Sigmoid colon (tissue), 7 donors: ENCODE data around the gene ANK2. TPM values are rescaled to one million over a fixed set of nuclear protein-coding genes. Genes with fewer than 3 reads are reported as not detected.

Experiments
- DNase-seq: peaks from one replicate; pipeline ENCODE4 v3.0.0-alpha.2; 2019
- H3K27ac ChIP-seq, 4 donors: fragments of 200-600 bp; sonication (generic); one replicate each; pipeline ENCODE4 v1.5.1; 2016 to 2019; ENCODE audit warnings: mild to moderate bottlenecking in 1 of 4
- H3K27me3 ChIP-seq, 3 donors: fragments of 200-600 bp; sonication (generic); one replicate each; pipeline ENCODE4 v1.5.1; 2019; ENCODE audit warnings: mild to moderate bottlenecking in 1 of 3
- H3K36me3 ChIP-seq, 4 donors: fragments of 200-600 bp; sonication (generic); one replicate each; pipeline ENCODE4 v1.5.1; 2016 to 2019
- H3K4me1 ChIP-seq, 4 donors: fragments of 200-600 bp; sonication (generic); one replicate each; pipeline ENCODE4 v1.5.1; 2017 to 2019
- H3K4me3 ChIP-seq, 4 donors: fragments of 200-600 bp; sonication (generic); one replicate each; pipeline ENCODE4 v1.5.1; 2017 to 2019; ENCODE audit warnings: mild to moderate bottlenecking in 2 of 4, moderate library complexity in 1 of 4
- H3K9me3 ChIP-seq, 4 donors: fragments of 200-600 bp in 3 of 4; sonication (generic) in 3 of 4; one replicate each; pipeline versions ENCODE4 v1.5.1 to v1.6.1; 2013 to 2019
- EP300 ChIP-seq, 4 donors: sonication (generic); formaldehyde crosslinking; IDR thresholded peaks; one replicate each; pipeline ENCODE4 v1.6.1; 2017; ENCODE audit warnings: antibody characterized with exemption in 4 of 4
- POLR2A ChIP-seq, 2 donors: fragments of 450-650 bp; IDR thresholded peaks; one replicate each; pipeline ENCODE4 v1.6.1; 2016; ENCODE audit warnings: antibody characterized with exemption in 2 of 2, mild to moderate bottlenecking in 2 of 2, moderate library complexity in 2 of 2
- POLR2AphosphoS5 ChIP-seq, 4 donors: sonication (generic); formaldehyde crosslinking; IDR thresholded peaks; one replicate each; pipeline ENCODE4 v1.6.1; 2017; ENCODE audit warnings: antibody characterized with exemption in 4 of 4
- WGBS, 2 donors: extraction: QIAGEN DNeasy Blood & Tissue Kit; methylation state at CpG; one replicate each; pipeline ENCODE4 v1.1.7; 2013; 5-methylcytosine and 5-hydroxymethylcytosine counted together
- intact Hi-C: fragments of 100-400 bp; cut with DNase I; formaldehyde crosslinking; loops from one replicate; pipeline ENCODE4 v1.15.1; 2023
- polyA plus RNA-seq, 3 donors: library from polyadenylated mRNA; stranded (reverse); fragments of 200-250 nt; gene quantifications; one replicate each; pipeline ENCODE4 v1.2.3, GENCODE V29; 2013
- total RNA-seq, 4 donors: library from RNA; depleted of rRNA; stranded (reverse); fragments of >200 nt; gene quantifications; one replicate each; pipeline ENCODE4 v1.1.0, GENCODE V29; 2016
- TF ChIP-seq, protein P1 (sequence below), 4 experiments: fragments of 450-650 bp in 3 of 4; fragments of 200-600 bp in 1 of 4; IDR thresholded peaks; one replicate each; pipeline ENCODE4 v1.5.1; 2016 to 2019; ENCODE audit warnings: antibody characterized with exemption in 4 of 4, mild to moderate bottlenecking in 3 of 4, moderate library complexity in 2 of 4
- donor health status: healthy with polysubstance abuse.
- donor health status: Bipolar disorder and iron deficiency.
- donor health status: healthy.

The ANK2 gene
- total and polyA plus RNA-seq, 7 donors = 1.4 to 141 (median 69.8) TPM

DNA sequence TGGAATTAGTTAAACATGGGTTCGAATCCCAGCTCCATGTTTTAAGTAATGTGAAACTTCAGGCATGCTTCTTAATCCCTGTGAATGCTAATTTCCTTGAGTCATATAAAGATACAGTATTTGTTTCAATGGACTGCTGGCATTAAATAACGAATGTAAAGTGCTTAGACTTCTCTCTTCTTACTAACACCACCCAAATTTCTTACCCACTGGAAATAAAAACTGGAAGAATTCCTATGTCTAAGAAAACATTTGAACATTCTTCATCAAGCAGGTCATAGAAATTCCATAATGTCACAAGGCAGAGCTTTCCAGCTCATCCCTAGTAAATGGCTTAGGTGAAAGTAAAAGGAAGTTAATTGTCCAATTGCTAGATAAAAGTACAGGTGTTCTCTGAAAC, 172.5 kb downstream of the ANK2 start:
- TF ChIP-seq POLR2A (IDR thresholded peaks at IDR 0.05) (no peak), POLR2AphosphoS5 (IDR thresholded peaks at IDR 0.05) (no peak), EP300 (IDR thresholded peaks at IDR 0.05) (no peak)
- TF ChIP-seq, protein P1, sequence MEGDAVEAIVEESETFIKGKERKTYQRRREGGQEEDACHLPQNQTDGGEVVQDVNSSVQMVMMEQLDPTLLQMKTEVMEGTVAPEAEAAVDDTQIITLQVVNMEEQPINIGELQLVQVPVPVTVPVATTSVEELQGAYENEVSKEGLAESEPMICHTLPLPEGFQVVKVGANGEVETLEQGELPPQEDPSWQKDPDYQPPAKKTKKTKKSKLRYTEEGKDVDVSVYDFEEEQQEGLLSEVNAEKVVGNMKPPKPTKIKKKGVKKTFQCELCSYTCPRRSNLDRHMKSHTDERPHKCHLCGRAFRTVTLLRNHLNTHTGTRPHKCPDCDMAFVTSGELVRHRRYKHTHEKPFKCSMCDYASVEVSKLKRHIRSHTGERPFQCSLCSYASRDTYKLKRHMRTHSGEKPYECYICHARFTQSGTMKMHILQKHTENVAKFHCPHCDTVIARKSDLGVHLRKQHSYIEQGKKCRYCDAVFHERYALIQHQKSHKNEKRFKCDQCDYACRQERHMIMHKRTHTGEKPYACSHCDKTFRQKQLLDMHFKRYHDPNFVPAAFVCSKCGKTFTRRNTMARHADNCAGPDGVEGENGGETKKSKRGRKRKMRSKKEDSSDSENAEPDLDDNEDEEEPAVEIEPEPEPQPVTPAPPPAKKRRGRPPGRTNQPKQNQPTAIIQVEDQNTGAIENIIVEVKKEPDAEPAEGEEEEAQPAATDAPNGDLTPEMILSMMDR (IDR thresholded peaks at IDR 0.05) = no peak
- no peak for DNase-seq
- intact Hi-C loops = no loop called here
- H3K9me3 ChIP-seq = no peaks in the 10 kb centered on the region
- H3K4me3 ChIP-seq = no peak overlapping the region
- H3K27me3 ChIP-seq = no peaks in the 10 kb centered on the region
- no peak overlapping the region for H3K27ac ChIP-seq
- WGBS, 2 donors = 54 to 66% methylated on average over 2 of the region's 2 CpGs
- no peaks in the 10 kb centered on the region for H3K4me1 ChIP-seq
- no peaks in the 10 kb centered on the region for H3K36me3 ChIP-seq

DNA sequence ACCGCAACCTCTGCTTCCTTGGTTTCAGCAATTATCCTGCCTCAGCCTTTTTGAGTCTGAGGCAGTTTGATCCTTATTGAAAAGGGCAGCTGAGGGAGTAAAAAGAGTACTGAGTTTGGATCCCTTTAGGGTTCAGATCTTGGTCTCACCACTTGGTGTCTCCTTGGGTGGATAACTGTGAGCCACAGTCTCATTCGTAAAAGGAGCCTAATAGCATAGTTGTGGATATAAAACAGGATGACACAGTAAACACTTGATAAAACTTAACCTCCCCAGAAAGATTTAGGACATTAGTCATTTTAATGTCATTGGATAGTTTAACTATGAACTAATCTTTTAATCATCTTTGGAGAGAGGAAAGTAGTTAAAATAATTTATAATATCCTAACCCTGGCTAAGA, 173.0 kb downstream of the ANK2 start:
- WGBS, 2 donors = 77 to 80% methylated on average over 2 of the region's 2 CpGs
- no peak overlapping the region for H3K4me3 ChIP-seq

DNA sequence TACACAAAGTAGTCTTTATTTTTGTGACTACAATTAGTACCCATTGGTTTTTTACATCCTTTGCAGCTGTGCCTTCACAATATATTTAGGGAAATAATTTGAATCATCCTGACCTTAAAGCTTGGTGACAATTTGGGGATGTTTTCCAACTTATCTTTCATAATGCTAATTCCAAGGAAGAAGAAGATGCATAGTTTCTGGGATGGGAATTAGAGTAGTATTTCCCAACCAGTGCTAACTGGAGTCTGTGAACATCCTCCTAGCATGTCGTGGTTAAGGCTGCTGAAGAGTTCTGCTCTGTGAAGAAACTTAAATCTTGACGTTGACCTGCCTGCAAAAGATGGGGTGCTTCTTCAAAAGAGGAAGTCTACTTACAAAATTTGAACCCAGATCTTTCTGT, 173.5 kb downstream of the ANK2 start:
- H3K36me3 ChIP-seq = no peaks in the 10 kb centered on the region
- intact Hi-C loops = no loop called here
- no peak for DNase-seq
- TF ChIP-seq, protein P1 (IDR thresholded peaks at IDR 0.05) = no peak
- TF ChIP-seq POLR2A (IDR thresholded peaks at IDR 0.05) (no peak), EP300 (IDR thresholded peaks at IDR 0.05) (no peak), POLR2AphosphoS5 (IDR thresholded peaks at IDR 0.05) (no peak)
- 74 to 80% methylated on average over 2 of the region's 2 CpGs for WGBS, 2 donors
- no peaks in the 10 kb centered on the region for H3K27me3 ChIP-seq
- no peak overlapping the region for H3K4me3 ChIP-seq
- H3K9me3 ChIP-seq = no peaks in the 10 kb centered on the region
- H3K4me1 ChIP-seq = no peaks in the 10 kb centered on the region
- no peak overlapping the region for H3K27ac ChIP-seq

More for the DNA sequence above, 173.0 kb downstream of the ANK2 start:
- no peaks in the 10 kb centered on the region for H3K36me3 ChIP-seq
- intact Hi-C loops = no loop called here
- no peaks in the 10 kb centered on the region for H3K27me3 ChIP-seq
- no peaks in the 10 kb centered on the region for H3K9me3 ChIP-seq
- no peak for TF ChIP-seq EP300 (IDR thresholded peaks at IDR 0.05)
- no peak for TF ChIP-seq POLR2AphosphoS5 (IDR thresholded peaks at IDR 0.05)
- TF ChIP-seq, protein P1 (IDR thresholded peaks at IDR 0.05) = no peak
- TF ChIP-seq POLR2A (IDR thresholded peaks at IDR 0.05) = no peak
- no peaks in the 10 kb centered on the region for H3K4me1 ChIP-seq
- no peak overlapping the region for H3K27ac ChIP-seq
- DNase-seq = no peak

DNA sequence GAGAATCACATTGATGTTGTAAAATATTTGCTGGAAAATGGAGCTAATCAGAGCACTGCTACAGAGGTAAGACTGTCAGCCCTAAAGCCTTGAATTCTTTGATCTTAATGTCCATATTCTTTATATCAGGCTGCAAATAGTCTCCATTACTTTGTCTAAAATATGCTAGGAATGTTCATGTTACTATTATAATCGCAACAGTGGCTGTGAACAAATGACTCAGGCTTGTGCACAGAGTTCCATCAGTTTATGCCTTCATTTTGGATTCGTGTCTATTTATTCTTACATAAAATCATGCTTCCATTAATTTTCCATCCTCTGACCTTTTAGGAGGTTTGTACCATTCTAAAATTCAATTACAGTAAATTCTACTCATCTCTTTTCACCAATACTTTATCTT, 182.7 kb downstream of the ANK2 start:
- no peak overlapping the region for H3K27ac ChIP-seq
- H3K9me3 ChIP-seq = no peaks in the 10 kb centered on the region
- TF ChIP-seq POLR2AphosphoS5 (IDR thresholded peaks at IDR 0.05) (no peak), EP300 (IDR thresholded peaks at IDR 0.05) (no peak), POLR2A (IDR thresholded peaks at IDR 0.05) (no peak)
- TF ChIP-seq, protein P1 (IDR thresholded peaks at IDR 0.05) = no peak
- intact Hi-C loops = no loop called here
- no peaks in the 10 kb centered on the region for H3K27me3 ChIP-seq
- H3K4me3 ChIP-seq = no peak overlapping the region
- H3K4me1 ChIP-seq = no peaks in the 10 kb centered on the region
- peaks cover 0 to 4% (median 0%) of the 10 kb centered on the region in 4 donors for H3K36me3 ChIP-seq
- no peak for DNase-seq
- WGBS, 2 donors = 77 to 78% methylated on average over 2 of the region's 2 CpGs

DNA sequence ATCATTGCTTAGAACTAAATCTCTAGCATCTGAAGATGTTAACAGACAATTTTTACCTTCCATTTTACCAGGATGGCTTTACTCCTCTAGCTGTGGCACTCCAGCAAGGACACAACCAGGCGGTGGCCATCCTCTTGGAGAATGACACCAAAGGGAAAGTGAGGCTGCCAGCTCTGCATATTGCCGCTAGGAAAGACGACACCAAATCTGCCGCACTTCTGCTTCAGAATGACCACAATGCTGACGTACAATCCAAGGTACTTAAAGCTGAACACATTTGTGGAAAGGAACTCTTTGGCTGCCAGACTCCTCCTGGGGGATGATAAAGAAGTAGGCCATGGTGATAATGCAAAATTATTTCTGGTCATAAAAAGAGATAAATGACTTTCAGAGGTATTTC, 187.5 kb downstream of the ANK2 start:
- 92 to 95% methylated on average over 5 of the region's 5 CpGs for WGBS, 2 donors
- no peak for DNase-seq

More for the DNA sequence above, 187.5 kb downstream of the ANK2 start:
- TF ChIP-seq POLR2AphosphoS5 (IDR thresholded peaks at IDR 0.05) (no peak), POLR2A (IDR thresholded peaks at IDR 0.05) (no peak), EP300 (IDR thresholded peaks at IDR 0.05) (no peak)
- TF ChIP-seq, protein P1 (IDR thresholded peaks at IDR 0.05) = no peak
- no peaks in the 10 kb centered on the region for H3K27me3 ChIP-seq
- no peaks in the 10 kb centered on the region for H3K9me3 ChIP-seq
- peaks cover 0 to 18% (median 0%) of the 10 kb centered on the region in 4 donors for H3K36me3 ChIP-seq
- no peaks in the 10 kb centered on the region for H3K4me1 ChIP-seq
- H3K4me3 ChIP-seq = no peak overlapping the region
- intact Hi-C loops = no loop called here
- H3K27ac ChIP-seq = no peak overlapping the region
